HG02938 (cell line): ENCODE measurements around the gene SYNDIG1.

ENCODE experiments used
- ATAC-seq: cut with Tn5 transposase; IDR thresholded peaks from one replicate; pipeline ENCODE4 v1.9.1; 2021; ENCODE audit warnings: mild to moderate bottlenecking, moderate library complexity; ENCODE audit not compliant: unreplicated experiment

SYNDIG1 gene

DNA sequence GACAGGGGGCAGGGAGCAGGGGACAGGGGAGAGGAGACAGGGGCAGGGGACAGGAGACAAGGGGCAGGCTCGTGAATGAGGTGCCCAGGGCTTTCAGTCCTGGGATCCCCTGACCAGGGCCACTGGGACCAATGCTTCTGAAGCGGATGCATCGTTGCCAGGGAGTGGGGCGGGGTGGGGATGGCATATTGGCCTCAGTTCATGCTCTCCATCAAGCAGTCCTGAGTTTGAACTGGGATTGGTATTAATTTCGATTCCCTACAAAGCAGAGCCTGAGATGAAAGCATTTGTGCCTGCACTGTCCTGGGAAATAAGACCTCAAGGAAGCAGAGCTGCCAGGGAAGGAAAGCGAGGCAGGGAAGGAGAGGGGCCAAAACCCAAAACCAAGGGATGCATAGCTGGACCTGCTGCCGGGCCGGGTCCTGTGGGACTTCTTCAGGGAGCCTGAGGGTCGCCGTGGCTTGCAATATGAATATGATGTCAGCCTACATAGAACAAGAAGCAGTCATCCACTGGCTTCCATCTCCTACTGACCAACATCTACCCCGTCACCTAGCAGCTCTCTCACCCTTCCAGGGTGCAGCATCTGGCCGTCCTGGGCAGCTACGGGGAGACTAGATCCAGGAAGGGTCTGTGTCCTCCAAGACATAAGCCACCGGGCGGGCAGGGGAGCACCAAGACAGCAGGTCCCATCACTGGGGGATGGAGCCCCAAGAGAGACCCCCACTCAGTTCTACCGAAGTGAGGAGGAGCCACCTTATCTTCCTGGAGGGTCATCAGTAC is 233.3 kb downstream of the SYNDIG1 start:
- ATAC-seq, result no peak

DNA sequence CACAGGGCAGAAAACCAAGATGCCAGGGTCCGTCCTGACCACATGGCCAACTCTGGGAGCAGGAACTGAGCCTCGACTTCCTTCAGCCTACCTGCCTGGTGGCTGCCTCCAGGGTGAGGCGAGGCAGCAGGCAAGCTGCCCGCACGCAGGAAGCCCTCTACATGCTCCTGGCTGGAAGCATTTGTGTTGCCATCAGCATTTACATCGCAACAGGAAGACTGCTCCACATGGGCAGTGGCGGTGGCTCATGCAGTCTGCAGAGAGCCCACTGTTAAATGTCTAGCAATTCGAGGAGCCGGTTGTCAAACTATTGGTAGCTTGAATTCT is 233.8 kb downstream of the SYNDIG1 start:
- ATAC-seq, result no peak

DNA sequence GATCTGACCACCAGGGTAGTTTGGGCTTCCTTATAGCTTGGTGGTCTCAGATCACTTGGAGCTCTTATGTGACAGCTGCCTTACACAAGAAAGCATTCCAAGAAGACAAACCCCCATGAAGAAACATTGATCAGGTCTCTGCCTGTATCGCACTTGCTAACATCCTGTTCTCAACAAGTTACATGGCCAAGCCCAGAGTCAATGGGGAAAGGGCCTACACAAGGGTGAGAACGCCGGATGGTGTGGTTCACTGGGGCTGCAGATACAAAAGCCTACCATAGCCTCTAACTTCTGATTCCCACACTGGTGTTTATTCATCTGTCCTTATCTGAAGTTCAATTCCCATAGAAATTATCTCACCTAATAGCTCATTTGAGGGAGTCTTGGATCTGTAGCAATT is 235.5 kb downstream of the SYNDIG1 start:
- ATAC-seq, result no peak

DNA sequence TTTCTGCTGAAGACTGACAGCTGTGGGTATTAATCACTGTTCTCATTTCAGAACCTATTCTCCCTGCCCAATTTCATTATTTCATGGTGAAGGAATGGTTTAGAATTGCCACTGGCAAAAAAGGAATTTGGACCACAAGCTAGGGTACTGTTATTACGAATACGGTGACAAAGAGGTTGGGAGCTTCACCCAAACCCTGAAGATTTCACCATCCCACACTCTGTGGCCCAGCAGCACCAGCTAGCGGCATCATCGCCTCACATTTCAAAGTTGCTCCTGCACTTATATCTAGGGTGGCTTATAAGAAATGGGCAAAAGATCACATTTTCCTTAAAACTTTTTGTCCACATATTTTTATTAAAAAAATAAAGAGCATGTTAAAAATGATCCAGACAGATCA is 236.1 kb downstream of the SYNDIG1 start:
- ATAC-seq, result no peak

DNA sequence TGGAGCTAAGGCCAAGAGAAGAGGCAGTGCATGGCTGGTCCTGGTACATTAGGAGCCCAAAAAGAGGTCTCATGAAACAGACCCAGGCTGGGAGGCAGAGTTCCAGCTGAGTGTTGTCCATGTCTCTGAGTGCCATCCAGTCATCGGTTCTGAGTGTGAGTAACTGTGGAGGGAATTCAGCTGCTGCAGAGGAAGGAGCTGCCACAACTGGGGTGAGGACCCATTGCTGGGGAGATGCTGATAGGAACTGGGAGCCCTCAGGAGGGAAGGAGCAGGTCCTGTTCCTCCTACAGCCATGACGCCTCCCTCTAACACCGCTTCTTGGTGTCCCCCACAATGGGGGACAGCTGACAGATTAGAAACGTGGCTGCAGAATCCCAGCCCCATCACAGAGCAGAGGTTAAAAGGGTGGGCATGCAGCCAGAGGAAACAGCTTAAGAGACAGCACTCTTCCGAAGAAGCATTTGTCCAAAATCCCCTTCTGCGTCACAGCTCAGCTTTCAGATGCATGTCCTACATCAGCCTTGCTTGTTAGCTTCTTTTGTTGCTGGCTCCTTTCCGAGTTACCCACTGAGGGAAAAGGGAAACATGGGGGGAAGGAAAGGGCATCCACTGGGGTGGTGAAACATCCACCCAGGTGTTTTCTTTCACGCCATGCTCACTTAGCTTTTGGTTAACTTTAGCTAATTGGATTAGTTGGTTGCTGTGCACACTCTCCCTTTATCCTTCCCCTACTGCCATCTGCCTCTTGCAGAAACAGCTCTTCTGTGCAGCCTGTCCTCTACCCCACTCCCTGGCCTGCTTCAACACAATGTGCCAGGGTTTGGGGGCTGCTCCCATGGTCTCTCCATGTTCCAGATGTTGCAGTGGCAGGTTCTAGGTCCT is 239.2 kb downstream of the SYNDIG1 start:
- ATAC-seq, result no peak
